ENCODE data around the gene WNT10A.

DNA sequence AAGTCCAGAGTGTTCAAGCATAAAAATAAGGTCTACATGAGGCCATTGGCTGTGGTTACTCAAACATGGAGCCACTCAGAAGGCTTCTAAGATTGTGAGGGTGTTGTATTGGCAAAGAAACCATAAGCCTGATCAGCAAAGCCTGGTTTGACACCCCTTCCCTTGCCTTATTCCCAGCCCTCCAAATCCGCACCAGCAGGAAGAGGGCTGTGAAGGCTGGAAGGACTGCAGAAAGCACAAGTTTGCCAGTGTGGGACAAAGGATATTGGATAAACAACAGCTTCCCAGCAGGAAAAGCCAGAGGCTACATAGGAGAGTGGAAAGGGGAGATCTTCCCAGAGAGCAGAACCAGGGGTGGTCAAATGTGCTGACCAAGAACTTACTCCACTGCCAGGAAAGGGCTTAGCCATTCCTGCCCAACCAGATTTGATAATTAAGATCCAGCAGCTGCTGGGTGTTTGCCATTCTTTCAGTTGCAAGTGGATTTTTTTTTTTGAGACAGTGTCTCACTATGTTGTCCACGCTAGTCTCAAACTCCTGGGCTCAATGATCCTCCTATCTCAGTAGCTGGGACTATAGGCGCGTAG, 47.5 kb upstream of the WNT10A start:
- TF ChIP-seq EZH2 (IDR thresholded peaks at IDR 0.05; ENCODE audit: borderline replicate concordance, low read depth, low read length, poor library complexity, severe bottlenecking): no peak
- TF ChIP-seq, protein P1, sequence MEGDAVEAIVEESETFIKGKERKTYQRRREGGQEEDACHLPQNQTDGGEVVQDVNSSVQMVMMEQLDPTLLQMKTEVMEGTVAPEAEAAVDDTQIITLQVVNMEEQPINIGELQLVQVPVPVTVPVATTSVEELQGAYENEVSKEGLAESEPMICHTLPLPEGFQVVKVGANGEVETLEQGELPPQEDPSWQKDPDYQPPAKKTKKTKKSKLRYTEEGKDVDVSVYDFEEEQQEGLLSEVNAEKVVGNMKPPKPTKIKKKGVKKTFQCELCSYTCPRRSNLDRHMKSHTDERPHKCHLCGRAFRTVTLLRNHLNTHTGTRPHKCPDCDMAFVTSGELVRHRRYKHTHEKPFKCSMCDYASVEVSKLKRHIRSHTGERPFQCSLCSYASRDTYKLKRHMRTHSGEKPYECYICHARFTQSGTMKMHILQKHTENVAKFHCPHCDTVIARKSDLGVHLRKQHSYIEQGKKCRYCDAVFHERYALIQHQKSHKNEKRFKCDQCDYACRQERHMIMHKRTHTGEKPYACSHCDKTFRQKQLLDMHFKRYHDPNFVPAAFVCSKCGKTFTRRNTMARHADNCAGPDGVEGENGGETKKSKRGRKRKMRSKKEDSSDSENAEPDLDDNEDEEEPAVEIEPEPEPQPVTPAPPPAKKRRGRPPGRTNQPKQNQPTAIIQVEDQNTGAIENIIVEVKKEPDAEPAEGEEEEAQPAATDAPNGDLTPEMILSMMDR (conservative IDR thresholded peaks at IDR 0.05; ENCODE audit: low read depth, low read length): no peak

All from A673 (cell line).